Erythroblast (primary cell): ENCODE results near the gene BTN1A1.
A peak's percentile ranks its signal among the peaks of the same experiment; 100 is the strongest.

ENCODE experiments used
- DNase-seq, 2 experiments: peaks; one replicate each; lab custom pipeline; 2025; lab: John Stamatoyannopoulos, UW
- GATA1 ChIP-seq: IDR thresholded peaks from 2 replicates; pipeline ENCODE4 v1.6.1; 2011; ENCODE audit warnings: low read depth, mild to moderate bottlenecking, control low read depth, low read length, moderate library complexity
- POLR2A ChIP-seq: IDR thresholded peaks from 2 replicates; pipeline ENCODE4 v1.6.1; 2011; ENCODE audit warnings: mild to moderate bottlenecking, low read length

The BTN1A1 gene

GRCh38 chr6:26470643-26471042, 29.5 kb upstream of the BTN1A1 start:
- no peak for TF ChIP-seq POLR2A
- TF ChIP-seq GATA1, result no peak
- no peak for DNase-seq

- no peak for DNase-seq
Observed at GRCh38 chr6:26471970-26472369, 28.1 kb upstream of the BTN1A1 start.

GRCh38 chr6:26472549-26473290, 27.4 kb upstream of the BTN1A1 start:
- TF ChIP-seq GATA1 (no peak), POLR2A (no peak)
- peak in 1 of 2 experiments; percentile 27 for DNase-seq

More at GRCh38 chr6:26471970-26472369, 28.1 kb upstream of the BTN1A1 start:
- TF ChIP-seq POLR2A, result no peak
- no peak for TF ChIP-seq GATA1

DNA sequence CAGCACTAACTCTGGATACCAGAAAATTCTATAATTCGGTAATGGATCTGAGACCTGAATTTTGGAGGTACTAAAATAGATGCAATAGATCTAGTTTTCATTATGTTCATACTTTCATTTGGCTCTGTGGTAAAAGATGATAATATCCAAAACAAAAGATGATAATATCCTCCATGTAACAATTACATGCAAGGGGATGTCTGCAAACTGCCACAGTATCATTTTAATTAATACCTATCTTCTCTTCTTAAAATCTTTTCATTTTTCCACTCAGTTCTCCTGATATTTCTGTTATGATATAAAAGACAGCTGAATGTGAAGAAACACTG, 26.7 kb upstream of the BTN1A1 start:
- DNase-seq, result no peak

GRCh38 chr6:26473758-26474438, 26.2 kb upstream of the BTN1A1 start:
- DNase-seq, result peak; percentile 90 to 92
- TF ChIP-seq POLR2A (peak; percentile 77), GATA1 (no peak)

More for the DNA sequence above, 26.7 kb upstream of the BTN1A1 start:
- TF ChIP-seq GATA1 (no peak), POLR2A (no peak)

DNA sequence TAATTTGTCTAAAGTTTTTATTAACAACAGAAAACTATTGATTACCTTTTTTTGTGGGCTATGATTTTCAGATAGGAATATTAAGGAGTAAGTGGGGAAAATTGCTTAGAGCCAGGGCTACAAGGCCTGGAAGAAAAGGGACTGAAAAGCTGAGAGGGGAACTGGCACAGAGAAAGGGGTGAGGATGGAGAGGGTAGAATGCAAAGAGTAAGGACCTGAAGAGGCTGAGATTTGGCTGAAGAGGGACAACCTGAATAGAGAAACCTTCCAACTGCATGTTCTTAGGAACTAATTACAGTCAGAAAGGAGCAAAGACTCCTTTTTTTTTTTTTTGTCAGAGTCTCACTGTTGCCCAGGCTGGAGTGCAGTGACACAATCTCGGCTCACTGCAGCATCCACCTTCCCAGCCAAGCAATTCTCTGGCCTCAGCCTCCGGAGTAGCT, 25.6 kb upstream of the BTN1A1 start:
- TF ChIP-seq GATA1 (no peak), POLR2A (no peak)
- DNase-seq, result no peak

- DNase-seq, result no peak
Observed at GRCh38 chr6:26475823-26476729, 24.0 kb upstream of the BTN1A1 start.

DNA sequence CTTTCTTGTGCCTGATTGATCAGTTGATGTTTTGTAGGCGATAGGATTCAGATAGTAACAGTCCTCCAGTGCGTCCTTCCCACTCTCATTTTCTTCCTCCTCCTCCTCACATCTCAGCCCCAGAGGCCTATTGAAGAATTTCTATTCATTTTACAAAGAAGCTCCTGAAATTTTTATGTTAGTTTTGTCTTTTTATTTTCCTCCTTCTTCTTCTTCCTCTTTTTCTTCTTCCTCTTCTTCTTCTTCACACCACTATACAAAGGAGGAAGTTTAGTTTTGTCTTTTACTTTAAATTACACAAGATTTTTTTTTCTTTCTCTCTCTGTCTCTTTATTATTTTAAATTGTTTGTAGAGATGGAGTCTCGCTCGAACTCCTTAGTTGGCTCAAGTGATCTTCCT, 23.2 kb upstream of the BTN1A1 start:
- no peak for DNase-seq
- TF ChIP-seq GATA1, result no peak
- no peak for TF ChIP-seq POLR2A

More at GRCh38 chr6:26475823-26476729, 24.0 kb upstream of the BTN1A1 start:
- TF ChIP-seq POLR2A (no peak), GATA1 (no peak)

DNA sequence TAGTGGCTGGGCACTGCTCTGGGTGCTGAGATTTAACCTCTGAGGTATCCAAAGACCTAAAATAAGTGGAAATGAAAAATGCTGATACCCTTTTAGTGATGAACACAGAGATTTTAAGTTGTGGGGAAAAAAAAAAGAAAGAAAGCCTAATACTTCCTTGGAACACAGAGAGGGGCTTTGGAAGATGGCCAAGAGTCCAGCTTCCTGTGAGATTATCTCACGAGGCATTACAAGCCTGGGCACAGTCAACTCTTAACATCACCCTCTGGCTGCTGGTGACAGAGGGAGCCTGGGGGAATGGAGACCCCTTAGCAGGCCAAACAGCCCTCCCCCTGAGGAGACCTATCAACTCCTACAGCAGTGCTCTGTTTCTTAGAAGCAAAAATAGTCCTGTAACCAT, 22.7 kb upstream of the BTN1A1 start:
- DNase-seq, result no peak
- TF ChIP-seq GATA1 (no peak), POLR2A (no peak)

DNA sequence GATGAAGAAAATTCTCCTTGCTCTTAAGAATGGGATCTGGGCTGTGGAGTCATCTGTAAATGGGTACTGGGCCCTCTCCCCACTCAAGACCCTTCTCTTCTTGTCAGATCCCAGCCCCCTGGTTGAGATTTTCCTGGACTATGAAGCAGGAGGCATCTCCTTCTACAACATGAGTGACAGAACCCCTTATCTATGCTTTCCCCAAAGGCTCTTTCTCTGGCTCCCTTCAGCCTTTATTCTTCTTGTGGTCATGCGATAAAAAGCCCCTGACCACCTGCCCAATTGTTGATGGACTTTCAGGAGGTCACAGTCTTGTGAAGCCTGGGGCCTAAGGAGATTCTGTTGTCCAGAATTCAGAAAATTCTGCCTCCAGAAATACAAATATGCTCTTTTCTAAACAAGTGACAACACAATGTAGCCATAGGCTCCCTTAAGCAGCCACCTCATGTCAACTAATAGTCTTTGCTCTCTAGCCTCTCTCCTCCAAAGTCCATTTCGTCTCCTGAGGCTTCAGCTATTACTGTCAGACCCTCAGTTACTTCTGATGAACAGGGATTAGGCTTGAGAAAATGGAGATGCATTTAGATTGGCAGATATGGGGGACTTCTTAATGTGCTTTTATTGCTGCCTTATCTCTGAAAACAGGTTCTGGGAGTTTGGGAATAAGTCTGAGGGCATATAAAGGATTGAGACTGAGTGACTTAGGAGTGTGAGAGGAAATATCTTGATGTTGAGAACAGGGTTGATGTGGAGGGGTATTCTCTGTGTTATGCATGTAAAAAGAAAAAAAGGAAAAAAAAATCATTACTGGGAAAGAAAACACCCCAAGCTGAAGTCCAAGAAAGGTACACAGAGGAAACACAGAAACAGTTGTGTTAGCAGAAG, 21.8 kb upstream of the BTN1A1 start:
- TF ChIP-seq GATA1 (no peak), POLR2A (no peak)
- no peak for DNase-seq

GRCh38 chr6:26478985-26479278, 21.2 kb upstream of the BTN1A1 start:
- no peak for DNase-seq
- TF ChIP-seq POLR2A (no peak), GATA1 (no peak)

GRCh38 chr6:26482338-26482737, 17.8 kb upstream of the BTN1A1 start:
- TF ChIP-seq POLR2A (no peak), GATA1 (no peak)
- no peak for DNase-seq

DNA sequence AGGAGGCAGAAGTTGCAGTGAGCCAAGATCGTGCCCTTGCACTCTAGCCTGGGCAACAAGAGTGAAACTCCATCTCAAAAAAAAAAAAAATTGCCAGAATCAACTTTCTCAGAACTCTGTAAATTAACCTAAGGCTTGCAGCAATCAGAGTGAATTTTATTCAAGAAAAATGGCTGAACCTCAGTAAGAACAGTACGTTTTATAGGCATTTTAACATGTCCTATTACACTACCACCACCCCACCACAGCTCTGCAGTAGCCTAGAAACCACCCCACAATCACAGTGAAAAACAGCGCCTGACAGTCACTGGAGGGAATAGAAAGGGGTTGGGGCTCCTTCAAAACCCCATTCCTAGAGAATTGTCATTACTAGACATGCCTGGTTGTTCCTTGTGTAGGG, 16.4 kb upstream of the BTN1A1 start:
- no peak for DNase-seq
- no peak for TF ChIP-seq GATA1
- TF ChIP-seq POLR2A, result no peak
